Upper lobe of left lung (tissue), 4 donors: ENCODE measurements around the gene ZNF512B.

Source experiments
- EP300 ChIP-seq, 4 donors: sonication (generic); formaldehyde crosslinking; IDR thresholded peaks; one replicate each; pipeline ENCODE4 v1.5.1; 2017; ENCODE audit warnings: antibody characterized with exemption in 4 of 4, control low read depth in 2 of 4
- POLR2A ChIP-seq, 4 donors: fragments of 450-650 bp; IDR thresholded peaks; one replicate each; pipeline ENCODE4 v1.5.1; 2016 to 2017; ENCODE audit warnings: antibody characterized with exemption in 4 of 4, mild to moderate bottlenecking in 2 of 4

- TF ChIP-seq POLR2A (IDR thresholded peaks at IDR 0.05) (no peak), EP300 (IDR thresholded peaks at IDR 0.05) (no peak)
These were observed 29.7 kb downstream of the ZNF512B start for GRCh38 chr20:63940071-63940471.
